22Rv1 (cell line): ENCODE results near the gene RABL6.

Source experiments
- H3K27ac ChIP-seq: fragments of 450-650 bp; 2 replicates; pipeline ENCODE4 v1.5.1; 2017
- CTCF ChIP-seq: fragments of 450-650 bp; IDR thresholded peaks from 2 replicates; pipeline ENCODE4 v1.5.1; 2017; ENCODE audit warnings: mild to moderate bottlenecking
- ZFX ChIP-seq: fragments of 450-650 bp; IDR thresholded peaks from 2 replicates; pipeline ENCODE4 v1.6.1; 2017; ENCODE audit warnings: antibody characterized with exemption, borderline replicate concordance

RABL6 gene

GRCh38 chr9:136862849-136863622, 55.3 kb downstream of the RABL6 start:
- TF ChIP-seq CTCF (no peak), ZFX (no peak)
- H3K27ac ChIP-seq: no peak overlapping the region

GRCh38 chr9:136863623-136864273, 56.0 kb downstream of the RABL6 start:
- TF ChIP-seq ZFX (no peak), CTCF (no peak)
- no peak overlapping the region for H3K27ac ChIP-seq

GRCh38 chr9:136865041-136865767, 57.5 kb downstream of the RABL6 start:
- peak overlapping the region; percentile 77 for H3K27ac ChIP-seq
- TF ChIP-seq ZFX (no peak), CTCF (no peak)

GRCh38 chr9:136865768-136866103, 58.0 kb downstream of the RABL6 start:
- peak overlapping the region; percentile 77 for H3K27ac ChIP-seq
- no peak for TF ChIP-seq ZFX
- TF ChIP-seq CTCF: no peak

GRCh38 chr9:136866898-136867421, 59.2 kb downstream of the RABL6 start:
- peak overlapping the region; percentile 77 for H3K27ac ChIP-seq

GRCh38 chr9:136867480-136867879, 59.7 kb downstream of the RABL6 start:
- no peak overlapping the region for H3K27ac ChIP-seq
- TF ChIP-seq ZFX (no peak), CTCF (no peak)

GRCh38 chr9:136867917-136868316, 60.2 kb downstream of the RABL6 start:
- H3K27ac ChIP-seq: no peak overlapping the region
- TF ChIP-seq ZFX: no peak
- no peak for TF ChIP-seq CTCF
